IMR-90 (cell line): Measurements from ENCODE around the gene ZNF521. TPM values are rescaled to one million over a fixed set of nuclear protein-coding genes. Genes with fewer than 3 reads are reported as not detected.

Experiments
- CEBPB ChIP-seq: IDR thresholded peaks from 2 replicates; pipeline ENCODE4 v1.6.1; 2012; ENCODE audit warnings: low read depth, low read length, improper control_type of control experiment
- MAZ ChIP-seq: IDR thresholded peaks from 2 replicates; pipeline ENCODE4 v1.6.1; 2012; ENCODE audit warnings: low read depth, mild to moderate bottlenecking, low read length, improper control_type of control experiment, moderate library complexity, borderline replicate concordance
- polyA plus RNA-seq, 3 experiments: library from polyadenylated mRNA; depleted of rRNA; stranded (reverse); fragments of >200 nt; gene quantifications; 2 replicates each; pipeline ENCODE4 v1.2.3, GENCODE V29; 2012; ENCODE audit warnings: low replicate concordance in 1 of 3
- total RNA-seq: library from RNA; depleted of rRNA; stranded (reverse); fragments of >200 nt; gene quantifications from 2 replicates; pipeline ENCODE4 v1.2.3, GENCODE V29; 2012
- TF ChIP-seq, protein P1 (sequence below): fragments of 150-350 bp; IDR thresholded peaks from 2 replicates; pipeline ENCODE4 v1.6.1; 2016; ENCODE audit warnings: low read depth, mild to moderate bottlenecking, low read length, moderate library complexity, borderline replicate concordance

The ZNF521 gene
- total and polyA plus RNA-seq, 2 of the 4 experiments (the other 2 are of a cell fraction), result 21.5 to 59.3 TPM

DNA sequence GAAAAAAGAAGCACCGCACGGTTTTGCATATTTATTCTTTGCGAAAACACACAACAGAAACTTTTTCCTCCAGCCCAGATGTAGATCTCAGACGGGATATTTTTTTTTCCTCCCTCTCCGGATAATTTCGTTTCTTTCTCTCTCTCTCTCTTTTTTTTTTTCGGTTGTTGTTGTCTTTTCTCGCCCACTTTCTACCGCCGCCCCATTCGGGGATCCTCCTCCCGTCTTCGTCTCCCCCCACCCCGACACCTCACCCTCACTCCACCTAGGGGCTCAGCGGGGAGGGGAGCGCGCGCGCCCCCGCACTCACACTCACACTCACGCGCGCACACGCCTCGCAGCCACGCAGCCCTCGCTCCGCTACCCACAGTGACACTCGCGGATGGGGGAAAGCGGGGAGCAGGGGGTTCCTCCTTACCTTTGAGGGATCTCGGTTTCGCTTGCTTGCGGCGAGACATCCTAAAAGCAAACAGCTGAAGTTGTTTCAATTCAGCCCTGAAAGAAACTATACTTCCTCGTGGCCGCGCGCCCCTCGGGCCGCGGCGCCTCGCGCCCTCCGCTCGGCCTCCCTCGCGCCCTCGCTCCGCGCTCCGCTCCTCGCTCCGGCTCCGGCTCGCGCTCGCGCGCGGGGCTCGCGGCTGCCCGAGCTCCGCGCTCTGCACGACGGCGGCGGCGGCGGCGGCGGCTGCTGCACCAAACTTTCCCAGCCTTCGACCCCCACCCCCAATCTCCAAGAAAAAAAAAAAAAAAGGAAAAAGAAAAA, 1.3 kb downstream of the ZNF521 start (continued):
- TF ChIP-seq, protein P1, sequence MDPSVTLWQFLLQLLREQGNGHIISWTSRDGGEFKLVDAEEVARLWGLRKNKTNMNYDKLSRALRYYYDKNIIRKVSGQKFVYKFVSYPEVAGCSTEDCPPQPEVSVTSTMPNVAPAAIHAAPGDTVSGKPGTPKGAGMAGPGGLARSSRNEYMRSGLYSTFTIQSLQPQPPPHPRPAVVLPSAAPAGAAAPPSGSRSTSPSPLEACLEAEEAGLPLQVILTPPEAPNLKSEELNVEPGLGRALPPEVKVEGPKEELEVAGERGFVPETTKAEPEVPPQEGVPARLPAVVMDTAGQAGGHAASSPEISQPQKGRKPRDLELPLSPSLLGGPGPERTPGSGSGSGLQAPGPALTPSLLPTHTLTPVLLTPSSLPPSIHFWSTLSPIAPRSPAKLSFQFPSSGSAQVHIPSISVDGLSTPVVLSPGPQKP, result no peak
- TF ChIP-seq CEBPB (no peak), MAZ (peak; percentile 75; the same call in 1 of the 2 replicates)
